Activated CD4-positive, alpha-beta T cell treated with anti-CD3 and anti-CD28 coated beads for 36 hours (primary cell): ENCODE data around the gene PSMG3. TPM values are rescaled to one million over a fixed set of nuclear protein-coding genes. Genes with fewer than 3 reads are reported as not detected.
"Not testable (repeated sequence)": the region's sequence is repeated elsewhere in the genome, so short reads cannot be mapped to it uniquely, and the experiment has no call there.

Source experiments
- ATAC-seq: fragments of 200-7000 bp; cut with Tn5 transposase; one replicate; pipeline ENCODE4 v1.10.0; 2021; ENCODE audit warnings: mild to moderate bottlenecking, moderate library complexity
- CTCF ChIA-PET: fragments of 350-600 bp; sonication (Branson Sonifier 250); formaldehyde crosslinking; loops from one replicate; lab custom pipeline; 2021; ENCODE audit warnings: antibody characterized with exemption; lab: Charles Lee
- POLR2A ChIA-PET: fragments of 350-600 bp; sonication (Branson Sonifier 250); formaldehyde crosslinking; loops from one replicate; lab custom pipeline; 2021; ENCODE audit warnings: antibody characterized with exemption, inconsistent platforms; lab: Charles Lee
- DNase-seq: peaks from one replicate; pipeline ENCODE4 v3.0.0-alpha.2; 2020
- H3K27ac Mint-ChIP-seq: one replicate; pipeline ENCODE4 v1.8.0; 2021; ENCODE audit warnings: mixed read lengths
- H3K27me3 Mint-ChIP-seq: one replicate; pipeline ENCODE4 v1.8.0; 2021; ENCODE audit warnings: mixed read lengths
- H3K36me3 Mint-ChIP-seq: one replicate; pipeline ENCODE4 v1.8.0; 2021; ENCODE audit warnings: low read depth, mixed read lengths
- H3K4me1 Mint-ChIP-seq: one replicate; pipeline ENCODE4 v1.8.0; 2021; ENCODE audit warnings: mixed read lengths
- H3K4me3 Mint-ChIP-seq: one replicate; pipeline ENCODE4 v1.8.0; 2021; ENCODE audit warnings: mild to moderate bottlenecking, moderate library complexity, mixed read lengths
- H3K9me3 Mint-ChIP-seq: one replicate; pipeline ENCODE4 v1.8.0; 2021; ENCODE audit warnings: low read depth, mixed read lengths
- intact Hi-C, 2 experiments: fragments of 100-400 bp; cut with DNase I in 1 of 2; cut with micrococcal nuclease in 1 of 2; formaldehyde crosslinking; loops; one replicate each; pipeline versions ENCODE4 v1.14.2 to v1.15.1; 2022 to 2024; cut with DNase I, micrococcal nuclease
- total RNA-seq, 2 experiments: library from RNA; stranded (reverse); gene quantifications; one replicate each; pipeline ENCODE4 v1.2.3, GENCODE V29; 2021

The PSMG3 gene
- total RNA-seq, 2 experiments from 2014 or later = 21.4 to 33.0 TPM

GRCh38 chr7:1586827-1587705, 17.2 kb upstream of the PSMG3 start:
- DNase-seq (no peak), ATAC-seq (no peak)
- Mint-ChIP-seq H3K4me1 (peaks cover 9% of the 10 kb centered on the region), H3K36me3 (peaks cover 2% of the 10 kb centered on the region), H3K4me3 (no peak overlapping the region), H3K27ac (no peak overlapping the region), H3K9me3 (peaks cover 10% of the 10 kb centered on the region), H3K27me3 (peaks cover 18% of the 10 kb centered on the region)
- ChIA-PET POLR2A (no interaction called here), CTCF (no interaction called here)
- intact Hi-C loops = no loop called here

DNA sequence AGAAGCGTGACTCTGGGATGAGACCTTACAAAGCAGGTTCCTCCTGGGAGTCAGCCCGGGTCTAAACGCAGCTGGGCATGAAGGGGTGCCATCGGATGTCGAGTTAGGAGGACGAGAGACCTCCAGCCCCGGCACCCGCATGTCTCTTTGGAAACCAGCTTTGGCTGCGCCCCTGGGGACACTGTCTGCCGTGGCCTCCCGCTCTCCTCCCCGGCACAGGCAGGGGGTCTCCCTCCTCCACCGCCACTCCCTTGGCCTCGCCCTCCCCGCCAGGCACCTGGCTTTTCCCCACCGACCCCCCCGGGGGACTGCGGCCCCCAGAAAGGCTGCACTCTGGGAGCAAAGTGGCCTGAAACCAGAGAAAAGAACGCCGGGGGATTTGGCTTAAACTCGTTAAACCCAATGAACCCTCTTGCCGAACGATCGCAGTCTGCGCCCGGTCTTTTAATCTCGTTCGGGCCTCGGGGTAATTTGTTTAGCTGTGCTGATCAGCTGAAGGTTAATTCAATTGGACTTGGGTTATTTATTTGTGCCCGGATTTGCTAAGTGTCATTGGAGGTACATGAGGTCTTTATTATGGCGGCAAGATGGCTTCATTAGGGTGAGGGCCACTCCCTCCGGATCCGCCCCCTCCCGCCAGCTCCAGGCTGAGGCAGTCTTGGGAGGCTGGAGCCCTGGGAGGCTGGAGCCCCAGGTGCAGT, 16.4 kb upstream of the PSMG3 start:
- ATAC-seq = no peak
- intact Hi-C loops = no loop called here

GRCh38 chr7:1585142-1585981, 15.5 kb upstream of the PSMG3 start:
- peaks cover 10% of the 10 kb centered on the region for H3K9me3 Mint-ChIP-seq
- CTCF ChIA-PET = interaction anchor here (0.7 kb wide), 1 partner anchor 752 kb away, joined by 3 read pairs; no protein-coding TSS in a partner anchor
- H3K4me3 Mint-ChIP-seq = no peak overlapping the region
- intact Hi-C loops = no loop called here
- no peak for DNase-seq
- H3K36me3 Mint-ChIP-seq = peaks cover 2% of the 10 kb centered on the region
- H3K27me3 Mint-ChIP-seq = peaks cover 2% of the 10 kb centered on the region
- H3K27ac Mint-ChIP-seq = no peak overlapping the region
- POLR2A ChIA-PET = no interaction called here
- H3K4me1 Mint-ChIP-seq = no peaks in the 10 kb centered on the region
- no peak for ATAC-seq

More for the DNA sequence above, 16.4 kb upstream of the PSMG3 start:
- ChIA-PET POLR2A (no interaction called here), CTCF (no interaction called here)
- Mint-ChIP-seq H3K4me1 (peaks cover 2% of the 10 kb centered on the region), H3K27ac (no peak overlapping the region), H3K4me3 (no peak overlapping the region), H3K27me3 (peaks cover 11% of the 10 kb centered on the region), H3K9me3 (peaks cover 10% of the 10 kb centered on the region), H3K36me3 (peaks cover 2% of the 10 kb centered on the region)
- DNase-seq = no peak

DNA sequence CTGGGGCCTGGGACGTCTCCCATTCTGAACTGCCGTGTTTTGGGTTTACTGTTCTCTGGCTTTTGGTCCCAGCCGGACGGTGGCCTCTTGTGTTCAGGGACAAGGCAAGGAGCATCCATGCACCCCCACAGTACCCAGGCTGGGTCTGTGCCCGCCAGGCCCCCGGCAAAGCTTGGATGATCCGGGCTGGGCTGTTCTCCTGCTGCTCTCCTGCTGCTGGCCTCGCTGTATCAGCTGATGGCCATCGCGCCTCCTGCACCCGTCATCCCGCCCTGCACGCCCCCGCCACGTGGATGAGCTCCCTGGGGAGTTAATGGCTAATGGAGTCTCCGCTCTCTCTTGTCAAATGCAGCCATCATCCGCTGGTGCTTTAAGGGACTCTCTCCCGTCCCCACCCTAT, 14.9 kb upstream of the PSMG3 start:
- CTCF ChIA-PET = no interaction called here
- intact Hi-C loops = no loop called here
- Mint-ChIP-seq H3K4me1 (peaks cover 3% of the 10 kb centered on the region), H3K9me3 (peaks cover 10% of the 10 kb centered on the region), H3K4me3 (no peak overlapping the region), H3K27ac (no peak overlapping the region), H3K36me3 (peaks cover 2% of the 10 kb centered on the region), H3K27me3 (peaks cover 2% of the 10 kb centered on the region)
- DNase-seq (no peak), ATAC-seq (no peak)
- POLR2A ChIA-PET = no interaction called here

GRCh38 chr7:1583241-1583930, 13.6 kb upstream of the PSMG3 start:
- H3K9me3 Mint-ChIP-seq, CTCF ChIA-PET, ATAC-seq, H3K36me3 Mint-ChIP-seq, H3K4me3 Mint-ChIP-seq, H3K27ac Mint-ChIP-seq, POLR2A ChIA-PET, H3K4me1 Mint-ChIP-seq, H3K27me3 Mint-ChIP-seq, DNase-seq, intact Hi-C loops: not testable (repeated sequence)

GRCh38 chr7:1580422-1581030, 10.7 kb upstream of the PSMG3 start:
- ChIA-PET POLR2A (no interaction called here), CTCF (interaction anchor here (1.1 to 1.2 kb wide), 4 partner anchors 19 to 614 kb away, joined by 3 read pairs; no protein-coding TSS in a partner anchor)
- H3K27me3 Mint-ChIP-seq = no peaks in the 10 kb centered on the region
- H3K9me3 Mint-ChIP-seq = no peaks in the 10 kb centered on the region
- intact Hi-C loops = no loop called here
- H3K4me1 Mint-ChIP-seq = peaks cover 4% of the 10 kb centered on the region
- ATAC-seq (no peak), DNase-seq (no peak)
- no peak overlapping the region for H3K4me3 Mint-ChIP-seq
- H3K27ac Mint-ChIP-seq = no peak overlapping the region
- no peaks in the 10 kb centered on the region for H3K36me3 Mint-ChIP-seq

DNA sequence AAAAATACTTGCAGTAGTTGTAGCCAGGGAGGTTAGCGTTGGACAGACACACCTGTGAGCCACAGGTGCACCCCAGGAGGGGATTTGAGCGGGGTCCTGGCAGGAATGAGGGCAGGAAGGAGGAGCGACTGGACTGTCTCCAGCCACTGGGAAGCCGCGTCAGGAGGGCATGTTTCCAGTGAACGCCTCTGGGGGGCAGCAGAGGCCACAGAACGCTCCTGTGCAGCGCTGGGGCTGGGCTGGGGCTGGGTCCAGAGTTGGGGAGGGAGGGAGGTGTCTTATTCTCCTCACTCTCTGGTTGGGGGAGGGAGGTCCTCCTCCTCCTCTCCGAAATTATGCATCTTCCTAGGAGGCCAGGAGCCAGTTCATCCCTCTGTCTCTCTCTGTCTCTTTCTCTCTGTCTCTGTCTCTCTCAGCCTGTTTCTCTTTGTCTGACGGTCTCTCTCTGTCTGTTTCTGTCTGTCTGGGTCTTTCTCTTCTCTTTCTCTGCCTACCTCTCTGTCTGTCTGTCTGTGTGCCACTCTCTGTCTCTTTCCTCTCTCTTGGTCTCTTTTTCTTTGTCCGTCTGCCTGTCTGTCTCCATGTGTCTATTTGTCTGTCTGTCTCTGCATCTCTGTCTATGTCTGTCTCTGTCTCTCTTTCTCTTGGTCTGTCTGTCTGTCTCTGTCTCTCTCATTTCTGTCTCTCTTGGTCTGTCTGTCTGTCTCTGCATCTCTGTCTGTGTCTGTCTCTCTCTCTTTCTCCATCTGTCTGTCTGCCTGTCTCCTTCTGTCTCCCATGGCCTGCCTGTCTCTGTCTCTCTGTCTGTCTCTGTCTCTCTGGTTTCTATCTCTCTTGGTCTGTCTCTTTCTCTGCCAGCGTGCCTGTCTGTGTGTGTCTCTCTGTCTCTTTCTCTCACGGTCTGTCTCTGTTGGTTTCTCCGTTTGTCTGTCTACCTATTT, 9.9 kb upstream of the PSMG3 start:
- Mint-ChIP-seq H3K27ac (no peak overlapping the region), H3K27me3 (no peaks in the 10 kb centered on the region), H3K4me1 (peaks cover 4% of the 10 kb centered on the region), H3K9me3 (no peaks in the 10 kb centered on the region), H3K36me3 (no peaks in the 10 kb centered on the region), H3K4me3 (no peak overlapping the region)
- ATAC-seq = peak; percentile 100
- CTCF ChIA-PET = interaction anchor here (0.6 to 1.3 kb wide), 13 partner anchors 9 to 852 kb away, joined by 3 to 5 read pairs (median 3); no protein-coding TSS in a partner anchor
- intact Hi-C loops = loop anchor here (1.0 to 10.0 kb wide), 7 partner anchors 128 to 852 kb away; no protein-coding TSS in a partner anchor
- DNase-seq = peak; percentile 86
- POLR2A ChIA-PET = no interaction called here

DNA sequence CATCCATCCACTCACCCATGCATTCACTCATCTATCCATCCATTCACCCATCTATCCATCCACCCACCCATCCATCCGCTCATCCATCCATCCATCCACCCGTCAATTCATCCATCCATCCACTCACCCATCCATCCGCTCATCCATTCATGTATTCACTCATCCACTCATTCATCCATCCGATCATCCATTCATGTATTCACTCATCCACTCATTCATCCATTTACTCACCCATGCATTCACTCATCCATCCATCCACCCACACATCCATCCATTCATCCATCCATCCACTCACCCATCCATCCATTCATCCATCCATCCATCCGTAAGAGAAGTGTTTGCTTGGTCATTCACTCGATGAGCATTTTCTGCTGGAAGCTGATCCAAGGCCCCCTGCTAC, 8.7 kb upstream of the PSMG3 start:
- ChIA-PET POLR2A (no interaction called here), CTCF (interaction anchor here (0.5 to 1.3 kb wide), 6 partner anchors 8 to 853 kb away, joined by 3 to 5 read pairs (median 4); no protein-coding TSS in a partner anchor)
- DNase-seq (no peak), ATAC-seq (no peak)
- H3K27ac Mint-ChIP-seq = no peak overlapping the region
- intact Hi-C loops = loop anchor here (5.0 to 10.0 kb wide), 3 partner anchors 129 to 364 kb away; no protein-coding TSS in a partner anchor
- no peaks in the 10 kb centered on the region for H3K27me3 Mint-ChIP-seq
- H3K4me1 Mint-ChIP-seq = peaks cover 4% of the 10 kb centered on the region
- H3K4me3 Mint-ChIP-seq = no peak overlapping the region
- no peaks in the 10 kb centered on the region for H3K9me3 Mint-ChIP-seq
- H3K36me3 Mint-ChIP-seq = no peaks in the 10 kb centered on the region

DNA sequence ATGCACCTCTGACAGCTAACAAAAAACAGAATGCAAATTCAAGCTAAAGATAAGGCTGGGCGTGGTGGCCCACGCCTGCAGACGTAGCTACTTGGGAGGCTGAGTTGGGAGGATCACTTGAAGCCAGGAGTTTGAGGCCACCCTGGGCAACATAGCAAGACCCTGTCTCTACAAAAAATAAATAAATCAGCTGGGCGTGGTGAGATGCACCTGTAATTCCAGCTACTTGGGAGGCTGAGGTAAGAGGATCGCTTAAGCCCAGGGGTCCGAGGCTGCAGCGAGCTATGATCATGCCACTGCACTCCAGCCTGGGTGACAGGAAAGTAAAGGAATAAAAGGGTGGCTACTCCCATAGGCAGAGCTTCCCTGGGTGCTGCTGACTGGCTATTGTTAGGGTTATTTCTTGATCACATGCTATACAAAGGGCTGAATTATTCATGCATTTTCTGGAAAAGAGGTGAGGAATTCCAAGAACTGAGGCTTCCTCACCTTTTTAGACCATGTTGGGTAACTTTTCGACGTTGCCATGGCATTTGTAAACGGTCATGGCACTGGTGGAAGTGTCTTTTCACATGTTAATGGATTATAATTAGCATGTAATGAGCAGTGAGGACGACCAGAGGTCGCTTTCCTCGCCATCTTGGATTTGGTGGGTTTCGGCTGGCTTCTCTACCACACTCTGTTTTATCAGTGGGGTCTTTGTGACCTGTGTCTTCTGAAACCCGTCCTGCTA, 6.9 kb upstream of the PSMG3 start:
- no peak for ATAC-seq
- intact Hi-C loops = loop anchor here (5.0 to 10.0 kb wide), 3 partner anchors 131 to 366 kb away; no protein-coding TSS in a partner anchor

More for the DNA sequence above, 6.9 kb upstream of the PSMG3 start:
- Mint-ChIP-seq H3K27me3 (no peaks in the 10 kb centered on the region), H3K36me3 (no peaks in the 10 kb centered on the region), H3K4me1 (peaks cover 14% of the 10 kb centered on the region), H3K9me3 (no peaks in the 10 kb centered on the region), H3K27ac (no peak overlapping the region), H3K4me3 (no peak overlapping the region)
- DNase-seq = no peak
- CTCF ChIA-PET = interaction anchor here (0.8 kb wide), 1 partner anchor 42 kb away, joined by 3 read pairs; no protein-coding TSS in a partner anchor
- POLR2A ChIA-PET = no interaction called here
